Measurements from ENCODE around the gene IGFBP2. TPM values are rescaled to one million over a fixed set of nuclear protein-coding genes. Genes with fewer than 3 reads are reported as not detected.

IGFBP2 gene
- total and polyA plus RNA-seq, 9 of the 15 experiments (the other 6 are each of a cell fraction or from before 2014, with no cell fraction given) = 0.93 TPM; not detected in 8

GRCh38 chr2:216590780-216591179 is 42.4 kb upstream of the IGFBP2 start:
- Histone ChIP-seq H2AFZ (ENCODE audit: low read depth, low read length) (no peak overlapping the region), H3K79me2 (ENCODE audit: control insufficient read depth, insufficient read depth, low read length) (no peaks in the 10 kb centered on the region), H3K9me3 (replicated peaks; ENCODE audit: control insufficient read depth, insufficient read depth, low read depth, low read length) (no peaks in the 10 kb centered on the region), H3K4me3 (no peak overlapping the region), H3K4me2 (ENCODE audit: insufficient read depth, low read length) (no peak overlapping the region), H3K9ac (ENCODE audit: insufficient read depth in 1 of 2, low read depth in 2 of 2, low read length in 2 of 2) (no peak overlapping the region), H3K27ac (ENCODE audit: extremely low read depth, low read depth, low read length) (no peak overlapping the region), H3K27me3 (ENCODE audit: control insufficient read depth in 2 of 2, insufficient read depth in 2 of 2, low read length in 2 of 2) (peaks cover 0 to 50% of the 10 kb centered on the region in 2 experiments; a peak in 3 of 5 replicates), H3K4me1 (replicated peaks in 1 of 2; ENCODE audit: control insufficient read depth in 2 of 2, insufficient read depth in 2 of 2, low read length in 2 of 2) (no peaks in the 10 kb centered on the region), H4K20me1 (replicated peaks; ENCODE audit: control insufficient read depth, insufficient read depth, low read length) (no peaks in the 10 kb centered on the region), H3K9me1 (ENCODE audit: control insufficient read depth, insufficient read depth, low read length) (no peaks in the 10 kb centered on the region), H3K36me3 (ENCODE audit: control insufficient read depth, insufficient read depth, low read length) (no peaks in the 10 kb centered on the region)
- CTCF ChIA-PET (ENCODE audit: low intra/inter-chr PET ratio) = no interaction called here
- FAIRE-seq (no peak), ATAC-seq (peak; percentile 53; the same call in 2 of the 3 replicates), DNase-seq (ENCODE audit: extremely low read depth in 1 of 4, low spot score in 3 of 4) (peak in 1 of 4 experiments; percentile 9)
- in situ Hi-C loops (cut with MboI) (no loop called here), intact Hi-C loops (cut with micrococcal nuclease) (no loop called here)
- POLR2A ChIA-PET = interaction anchor here (0.8 kb wide), 1 partner anchor 27 kb away, joined by 3 read pairs; no protein-coding TSS in a partner anchor
- WGBS (ENCODE audit: insufficient coverage, low coverage, missing lambda C conversion rate) = 5% methylated on average over 8 of the region's 9 CpGs
- BruUV-seq (replicated peaks) = no TSS peak
- TF ChIP-seq RAD21 (CRISPR knock-in tag; conservative IDR thresholded peaks at IDR 0.05 in 1 of 2, IDR thresholded peaks at IDR 0.05 in 1 of 2) (peak in 1 of 2 experiments; percentile 11; a peak in 1 of 4 replicates), ZNF75A (CRISPR knock-in tag; IDR thresholded peaks at IDR 0.05) (no peak), EZH2 (IDR thresholded peaks at IDR 0.05; ENCODE audit: borderline replicate concordance, low read depth, low read length) (no peak), HIVEP1 (CRISPR knock-in tag; IDR thresholded peaks at IDR 0.05) (no peak), MTA1 (IDR thresholded peaks at IDR 0.05; ENCODE audit: borderline replicate concordance) (no peak), ZFX (CRISPR knock-in tag; IDR thresholded peaks at IDR 0.05) (no peak)

GRCh38 chr2:216591480-216591879 is 41.7 kb upstream of the IGFBP2 start:
- Histone ChIP-seq H3K9ac (ENCODE audit: insufficient read depth in 1 of 2, low read depth in 2 of 2, low read length in 2 of 2) (no peak overlapping the region), H3K79me2 (ENCODE audit: control insufficient read depth, insufficient read depth, low read length) (no peaks in the 10 kb centered on the region), H3K27me3 (ENCODE audit: control insufficient read depth in 2 of 2, insufficient read depth in 2 of 2, low read length in 2 of 2) (peaks cover 0 to 45% of the 10 kb centered on the region in 2 experiments; a peak in 3 of 5 replicates), H3K36me3 (ENCODE audit: control insufficient read depth, insufficient read depth, low read length) (no peaks in the 10 kb centered on the region), H3K9me1 (ENCODE audit: control insufficient read depth, insufficient read depth, low read length) (no peaks in the 10 kb centered on the region), H3K27ac (ENCODE audit: extremely low read depth, low read depth, low read length) (no peak overlapping the region), H2AFZ (ENCODE audit: low read depth, low read length) (no peak overlapping the region), H4K20me1 (replicated peaks; ENCODE audit: control insufficient read depth, insufficient read depth, low read length) (no peaks in the 10 kb centered on the region), H3K4me1 (replicated peaks in 1 of 2; ENCODE audit: control insufficient read depth in 2 of 2, insufficient read depth in 2 of 2, low read length in 2 of 2) (no peaks in the 10 kb centered on the region; a peak in 1 of 5 replicates), H3K4me3 (no peak overlapping the region), H3K9me3 (replicated peaks; ENCODE audit: control insufficient read depth, insufficient read depth, low read depth, low read length) (no peaks in the 10 kb centered on the region), H3K4me2 (ENCODE audit: insufficient read depth, low read length) (no peak overlapping the region)
- 0% methylated on average over 5 of the region's 6 CpGs for WGBS (ENCODE audit: insufficient coverage, low coverage, missing lambda C conversion rate)
- intact Hi-C loops (cut with micrococcal nuclease) (no loop called here), in situ Hi-C loops (cut with MboI) (no loop called here)
- POLR2A ChIA-PET = interaction anchor here (1.0 kb wide), 1 partner anchor 78 kb away, joined by 4 read pairs; no protein-coding TSS in a partner anchor
- no peak for FAIRE-seq
- no peak for DNase-seq (ENCODE audit: extremely low read depth in 1 of 4, low spot score in 3 of 4)
- no TSS peak for BruUV-seq (replicated peaks)
- no peak for ATAC-seq
- CTCF ChIA-PET (ENCODE audit: low intra/inter-chr PET ratio) = no interaction called here
- TF ChIP-seq ZNF551 (CRISPR knock-in tag; IDR thresholded peaks at IDR 0.05) = no peak
- TF ChIP-seq HEY1 (CRISPR knock-in tag; IDR thresholded peaks at IDR 0.05; ENCODE audit: borderline replicate concordance) = no peak
